Germinal center (tissue), 1 donor: ENCODE measurements around the gene KIR3DL3.
"Not testable (repeated sequence)": the region's sequence is repeated elsewhere in the genome, so short reads cannot be mapped to it uniquely, and the experiment has no call there.

Experiments used
- DNase-seq: peaks from one replicate; pipeline ENCODE4 v3.0.0; 2012; ENCODE audit warnings: mixed read lengths, low spot score

KIR3DL3 gene

GRCh38 chr19:54782916-54783315, 58.7 kb downstream of the KIR3DL3 start:
- DNase-seq: not testable (repeated sequence)
